ENCODE measurements around the gene NINJ1.
"Not testable (repeated sequence)": the region's sequence is repeated elsewhere in the genome, so short reads cannot be mapped to it uniquely, and the experiment has no call there.

Gene NINJ1

GRCh38 chr9:93118863-93119702, 15.0 kb downstream of the NINJ1 start:
- DNase-seq, result no peak

- DNase-seq, result no peak
Observed at GRCh38 chr9:93117924-93118862, 15.9 kb downstream of the NINJ1 start.

DNA sequence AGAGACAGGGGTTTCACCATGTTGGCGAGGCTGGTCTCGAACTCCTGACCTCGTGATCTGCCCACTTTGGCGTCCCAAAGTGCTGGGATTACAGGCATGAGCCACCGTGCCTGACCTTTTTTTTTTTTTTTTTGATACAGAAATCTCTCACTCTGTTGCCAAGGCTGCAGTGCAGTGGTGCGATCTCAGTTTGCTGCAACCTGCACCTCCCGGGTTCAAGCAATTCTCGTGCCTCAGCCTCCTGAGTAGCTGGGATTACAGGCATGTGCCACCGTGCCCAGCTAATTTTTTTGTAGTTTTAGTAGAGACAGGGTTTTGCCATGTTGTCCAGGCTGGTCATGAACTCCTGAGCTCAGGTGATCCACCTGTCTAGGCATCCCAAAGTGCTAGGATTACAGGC, 16.5 kb downstream of the NINJ1 start:
- DNase-seq, result not testable (repeated sequence)

DNA sequence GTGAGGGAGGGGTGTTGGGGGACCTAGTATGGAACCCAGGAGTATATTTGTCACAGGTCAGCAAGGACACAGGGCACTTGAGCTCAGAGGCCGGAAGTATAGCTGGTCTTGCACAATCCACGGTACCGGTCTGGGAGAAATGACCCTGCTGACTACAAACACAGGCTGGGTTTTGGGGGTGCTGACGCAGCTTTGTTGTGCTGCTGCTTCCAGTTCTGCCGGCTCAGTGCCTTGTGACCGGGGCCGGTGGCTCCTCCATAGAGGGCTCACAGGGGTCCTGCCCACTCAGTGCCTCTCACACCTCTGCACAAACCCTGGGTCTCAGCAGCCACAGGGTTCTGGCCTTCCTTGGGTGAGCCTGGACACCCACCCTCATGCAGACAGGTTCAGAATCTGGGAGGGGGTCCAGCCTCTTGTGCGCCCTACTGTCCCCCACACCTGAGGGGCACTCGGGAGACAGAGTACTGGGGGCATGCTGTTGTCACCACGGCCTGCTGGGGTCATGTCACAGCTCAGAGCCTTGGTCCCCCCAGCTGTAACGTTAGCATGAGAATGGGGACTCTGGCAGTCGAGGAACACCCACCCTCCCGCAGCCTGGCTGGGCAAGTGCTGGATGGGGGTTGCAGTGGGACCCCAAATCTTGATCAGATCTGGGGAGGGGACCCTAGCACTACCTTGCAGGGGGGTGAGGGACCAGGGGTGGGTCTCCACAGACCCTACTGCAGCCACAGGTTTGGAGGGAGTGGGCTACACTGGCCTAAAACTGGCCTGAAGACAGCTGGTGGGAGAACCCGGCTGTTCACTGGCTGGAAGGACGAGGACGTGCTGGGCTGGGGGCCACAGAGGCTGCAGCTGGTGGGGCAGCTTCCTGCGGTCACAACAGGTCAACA, 17.7 kb downstream of the NINJ1 start:
- DNase-seq, result no peak

DNA sequence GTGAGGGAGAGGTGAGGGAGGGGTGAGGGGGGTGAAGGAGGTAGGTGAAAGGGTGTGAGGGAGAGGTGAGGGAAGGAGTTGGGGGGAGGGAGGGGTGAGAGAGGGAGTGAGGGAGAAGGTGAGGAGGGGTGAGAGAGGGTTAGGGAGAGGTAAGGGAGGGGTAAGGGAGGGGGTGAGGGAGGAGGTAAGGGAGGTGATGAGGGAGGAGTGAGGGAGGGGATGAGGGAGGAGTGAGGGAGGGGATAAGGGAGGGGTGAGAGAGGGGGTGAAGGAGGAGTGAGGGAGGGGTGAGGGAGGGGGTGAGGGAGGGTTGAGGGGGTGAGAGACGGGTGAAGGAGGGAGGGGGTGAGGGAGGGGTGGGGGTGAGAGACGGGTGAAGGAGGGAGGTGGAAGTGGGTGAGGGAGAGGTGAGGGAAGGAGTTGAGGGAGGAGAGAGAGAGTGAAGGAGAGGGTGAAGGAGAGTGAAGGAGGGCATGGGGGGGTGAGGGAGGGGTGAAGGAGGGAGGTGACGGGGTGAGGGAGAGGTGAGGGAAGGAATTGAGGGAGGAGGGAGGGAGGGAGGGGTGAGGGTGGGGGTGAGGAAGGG, 18.5 kb downstream of the NINJ1 start:
- no peak for DNase-seq

- no peak for DNase-seq
Observed at GRCh38 chr9:93114984-93115335, 19.1 kb downstream of the NINJ1 start.

- no peak for DNase-seq
Observed at GRCh38 chr9:93114169-93114983, 19.7 kb downstream of the NINJ1 start.

- no peak for DNase-seq
Observed at GRCh38 chr9:93112864-93113389, 21.1 kb downstream of the NINJ1 start.

DNA sequence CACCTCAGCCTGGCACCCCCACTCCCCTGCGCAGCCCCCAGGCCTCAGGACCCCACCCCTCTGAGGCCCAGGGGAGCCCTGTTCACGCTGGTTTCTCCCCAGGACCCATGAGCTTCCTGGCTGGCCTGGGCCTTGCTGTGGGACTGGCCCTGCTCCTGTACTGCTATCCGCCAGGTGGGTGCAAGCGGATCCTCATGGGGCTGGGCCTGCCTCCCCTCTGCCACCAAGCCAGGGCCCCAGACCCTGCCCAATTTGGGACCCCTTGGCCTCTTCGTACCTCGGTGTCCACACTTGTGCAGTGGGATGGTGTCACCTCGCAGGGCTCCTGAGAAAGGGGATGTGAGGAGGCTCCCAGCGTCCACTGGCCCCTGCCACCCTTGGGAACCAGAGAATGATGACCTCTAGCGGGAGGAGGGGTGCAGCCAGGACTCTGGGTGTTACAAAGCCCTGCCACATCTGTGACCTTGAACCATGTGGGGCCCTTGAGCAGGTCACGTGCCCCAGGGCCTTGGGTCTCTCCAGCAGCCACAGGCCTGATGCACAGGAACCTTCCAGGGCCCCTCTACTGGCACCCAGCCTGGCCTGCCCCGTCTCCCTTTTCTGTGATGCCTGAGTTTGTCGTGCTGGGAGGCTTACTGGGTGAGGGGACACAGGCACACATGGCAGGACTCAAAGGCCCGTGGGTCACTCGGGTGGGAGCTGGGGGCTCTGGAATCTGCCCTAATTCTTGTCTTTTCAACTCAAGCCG, 21.8 kb downstream of the NINJ1 start:
- no peak for DNase-seq

DNA sequence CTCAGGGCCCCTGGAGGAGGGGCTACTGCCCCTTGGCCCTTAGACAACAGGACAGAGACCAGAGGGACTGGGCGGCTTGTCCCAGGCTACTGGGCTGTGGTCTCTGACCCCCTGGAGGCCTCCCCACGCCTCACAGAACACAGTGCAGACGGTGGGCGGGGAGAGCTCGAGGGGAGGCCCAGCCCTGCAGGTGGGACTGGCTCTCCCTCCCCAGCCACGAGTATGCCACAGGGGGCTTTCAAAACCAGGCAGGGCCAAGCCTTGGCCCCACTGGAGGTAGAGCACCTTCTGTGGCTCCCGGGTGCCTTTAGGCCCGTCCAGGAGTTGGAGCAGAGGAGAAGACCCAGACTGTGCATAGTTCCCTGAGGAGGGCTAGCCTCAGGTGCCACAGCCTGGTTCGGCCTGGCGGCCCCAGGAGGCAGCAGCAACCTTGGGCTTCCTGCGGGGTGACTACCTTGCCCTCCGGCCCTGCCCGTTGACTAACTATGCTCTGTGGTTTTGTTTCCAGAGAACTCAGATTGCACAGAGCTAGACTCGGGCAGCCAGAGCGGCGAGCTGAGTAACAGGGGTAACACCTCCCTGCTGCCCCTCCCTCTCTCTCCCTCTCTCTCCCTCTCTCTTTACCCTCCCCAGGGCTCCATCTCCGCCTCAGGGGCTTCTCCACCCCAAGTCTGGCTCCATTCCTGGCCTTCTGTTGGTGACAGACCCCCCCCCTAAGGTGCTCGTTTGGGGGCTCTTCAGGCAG, 22.5 kb downstream of the NINJ1 start:
- no peak for DNase-seq

DNA sequence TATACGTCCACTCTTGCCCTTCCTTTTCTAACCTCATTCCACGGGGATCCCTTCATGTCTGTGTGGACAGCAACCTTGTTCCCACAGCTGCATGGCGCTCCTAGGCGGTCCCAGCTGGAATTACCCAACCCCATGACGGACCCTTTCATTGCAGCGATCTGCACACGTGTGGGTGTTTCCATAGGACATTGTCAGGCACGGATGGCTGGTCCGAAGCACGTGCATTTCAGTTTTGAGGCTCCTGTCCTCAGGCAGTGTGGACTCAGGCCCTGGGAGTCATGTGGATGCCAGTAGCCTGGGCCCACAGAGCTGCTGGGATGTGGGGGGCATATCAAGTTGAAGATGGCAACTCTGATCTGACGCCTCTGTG, 23.1 kb downstream of the NINJ1 start:
- no peak for DNase-seq

- no peak for DNase-seq
Observed at GRCh38 chr9:93110311-93110855, 23.7 kb downstream of the NINJ1 start.

GRCh38 chr9:93108291-93109041, 25.6 kb downstream of the NINJ1 start:
- DNase-seq, result no peak

DNA sequence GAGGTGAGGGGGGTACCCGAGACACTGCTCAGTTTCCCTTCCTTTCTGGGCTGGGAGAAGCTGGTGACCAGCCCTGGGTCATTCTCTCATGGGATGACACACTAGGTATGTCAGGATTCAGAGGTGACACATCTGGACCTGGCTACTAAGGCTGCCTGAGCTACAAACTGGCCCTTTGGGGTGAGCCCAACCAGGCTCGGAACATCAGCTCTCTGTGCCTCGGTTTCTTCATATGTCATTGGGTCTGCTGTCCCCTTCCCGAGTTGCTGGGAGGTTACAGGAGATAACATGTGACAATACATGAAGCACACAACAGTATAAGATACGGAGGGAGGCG, 26.3 kb downstream of the NINJ1 start:
- DNase-seq, result no peak

- DNase-seq, result no peak
Observed at GRCh38 chr9:93107151-93107824, 26.8 kb downstream of the NINJ1 start.

DNA sequence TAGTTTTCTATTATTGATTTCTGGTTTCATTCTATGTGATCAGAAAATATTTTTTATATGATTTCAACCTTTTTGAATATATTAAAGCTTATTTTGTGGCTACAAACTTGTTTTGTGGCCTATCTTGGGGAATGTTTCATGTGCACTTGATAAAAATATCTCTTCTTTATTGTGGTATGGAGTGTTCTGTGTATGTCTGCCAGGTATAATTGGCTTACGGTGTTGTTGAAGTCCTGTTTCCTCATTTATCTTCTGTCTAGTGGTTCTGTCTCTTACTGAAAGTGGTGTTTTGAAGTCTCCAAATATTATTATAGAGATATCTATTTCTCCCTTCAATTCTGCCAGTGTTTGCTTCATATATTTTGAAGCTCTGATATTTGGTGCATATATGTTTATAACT, 28.4 kb downstream of the NINJ1 start:
- DNase-seq, result no peak

GRCh38 chr9:93101086-93101485, 33.0 kb downstream of the NINJ1 start:
- DNase-seq, result not testable (repeated sequence)

- DNase-seq, result no peak
Observed at GRCh38 chr9:93100276-93100636, 33.8 kb downstream of the NINJ1 start.

All from NCI-H446 treated with DMSO at 0.1 percent for 48 hours (cell line).